Endothelial cell of umbilical vein (primary cell): ENCODE results near the gene SFMBT2. TPM values are rescaled to one million over a fixed set of nuclear protein-coding genes. Genes with fewer than 3 reads are reported as not detected.

Experiments
- BruUV-seq: library from RNA; stranded (reverse); fragments of 400-500 nt; replicated peaks from 2 replicates; lab custom pipeline; 2021; lab: Mats Ljungman, UMichigan
- CTCF ChIA-PET: fragments of 300-600, 350-600 bp; sonication (Branson Sonifier 250); formaldehyde crosslinking; loops from one replicate; lab custom pipeline; 2021; ENCODE audit warnings: antibody characterized with exemption, inconsistent platforms; lab: Charles Lee
- POLR2A ChIA-PET: fragments of 300-600, 350-600 bp; sonication (Branson Sonifier 250); formaldehyde crosslinking; loops from one replicate; lab custom pipeline; 2021; ENCODE audit warnings: antibody characterized with exemption, inconsistent platforms; lab: Charles Lee
- DNase-seq: peaks from one replicate; pipeline ENCODE4 v3.0.0-alpha.2; 2011; ENCODE audit warnings: low read depth, low spot score
- FAIRE-seq: peaks from 2 replicates; lab custom pipeline; 2011; peaks lifted over from hg19 to GRCh38; lab: Jason Lieb, UNC
- H2AFZ ChIP-seq: 2 replicates; pipeline ENCODE4 v1.6.0; 2012; ENCODE audit warnings: low read depth, low read length, control low read depth, inconsistent platforms
- H3K27ac ChIP-seq: 2 replicates; pipeline ENCODE4 v1.5.1; 2011; ENCODE audit warnings: low read depth, mild to moderate bottlenecking, control low read depth, low read length, moderate library complexity; ENCODE audit not compliant: insufficient read depth
- H3K27me3 ChIP-seq, 2 experiments: 2 replicates each; pipeline versions ENCODE4 v1.6.0 to v1.6.1; 2011; ENCODE audit warnings: low read length in 2 of 2, mixed read lengths in 1 of 2; ENCODE audit not compliant: control insufficient read depth in 2 of 2, insufficient read depth in 2 of 2
- H3K36me3 ChIP-seq, 2 experiments: 2 replicates in 1 of 2; 3 replicates in 1 of 2; pipeline ENCODE4 v1.5.1; 2011; ENCODE audit warnings: low read length in 2 of 2, mild to moderate bottlenecking in 1 of 2, moderate library complexity in 1 of 2; ENCODE audit not compliant: control insufficient read depth in 2 of 2, insufficient read depth in 2 of 2; ENCODE audit errors: extremely low read depth in 1 of 2
- H3K4me1 ChIP-seq: 3 replicates; pipeline ENCODE4 v1.5.1; 2011; ENCODE audit warnings: mild to moderate bottlenecking, low read length; ENCODE audit not compliant: control insufficient read depth, insufficient read depth; ENCODE audit errors: extremely low read depth
- H3K4me2 ChIP-seq: 2 replicates; pipeline ENCODE4 v1.6.1; 2011; ENCODE audit warnings: low read length, control low read depth, mixed read lengths; ENCODE audit not compliant: insufficient read depth
- H3K4me3 ChIP-seq, 3 experiments: fragments of 200-600 bp in 1 of 3; sonication (generic), shearing (Covaris generic) in 1 of 3; replicated peaks in 1 of 3; 2 replicates each; pipeline ENCODE4 v1.5.1; 2011 to 2016; ENCODE audit warnings: control low read depth in 3 of 3, low read length in 3 of 3, mild to moderate bottlenecking in 2 of 3, inconsistent platforms in 1 of 3, low read depth in 1 of 3, moderate library complexity in 1 of 3; ENCODE audit not compliant: insufficient read depth in 1 of 3
- H3K79me2 ChIP-seq: 2 replicates; pipeline ENCODE4 v1.6.0; 2012; ENCODE audit warnings: low read length, inconsistent platforms; ENCODE audit not compliant: control insufficient read depth, insufficient read depth
- H3K9ac ChIP-seq: replicated peaks from 2 replicates; pipeline ENCODE3; 2011; ENCODE audit warnings: low read length, control low read depth; ENCODE audit not compliant: insufficient read depth; ENCODE audit errors: extremely low read depth
- H3K9me1 ChIP-seq: replicated peaks from 3 replicates; pipeline ENCODE4 v1.6.0; 2011; ENCODE audit warnings: mild to moderate bottlenecking, low read length; ENCODE audit not compliant: control insufficient read depth, insufficient read depth; ENCODE audit errors: extremely low read depth
- H3K9me3 ChIP-seq: replicated peaks from 2 replicates; pipeline ENCODE4 v1.5.1; 2012; ENCODE audit warnings: low read length, inconsistent platforms; ENCODE audit not compliant: control insufficient read depth, insufficient read depth
- H4K20me1 ChIP-seq: replicated peaks from 2 replicates; pipeline ENCODE3; 2011; ENCODE audit warnings: mild to moderate bottlenecking, low read length; ENCODE audit not compliant: control insufficient read depth, insufficient read depth; ENCODE audit errors: extremely low read depth
- CTCF ChIP-seq, 2 donors: IDR thresholded peaks; 1 replicate in 1 of 2; 2 replicates in 1 of 2; pipeline ENCODE4 v1.5.1; 2011; ENCODE audit warnings: low read length in 2 of 2, mild to moderate bottlenecking in 2 of 2, moderate library complexity in 2 of 2, control low read depth in 1 of 2, inconsistent platforms in 1 of 2, low read depth in 1 of 2; ENCODE audit not compliant: insufficient read depth in 1 of 2; ENCODE audit errors: extremely low read depth in 1 of 2
- FOS ChIP-seq: IDR thresholded peaks from 2 replicates; pipeline ENCODE4 v1.6.1; 2011; ENCODE audit warnings: mild to moderate bottlenecking, low read length, moderate library complexity, borderline replicate concordance; ENCODE audit not compliant: insufficient read depth
- GATA2 ChIP-seq: IDR thresholded peaks from 2 replicates; pipeline ENCODE4 v1.7.0; 2011; ENCODE audit warnings: low read depth, mild to moderate bottlenecking, moderate library complexity, mixed read lengths, low read length; ENCODE audit not compliant: insufficient read length, insufficient read depth
- MAX ChIP-seq: IDR thresholded peaks from 2 replicates; pipeline ENCODE4 v1.6.1; 2011; ENCODE audit not compliant: insufficient read depth, insufficient read length
- MYC ChIP-seq: IDR thresholded peaks from one replicate; pipeline ENCODE4 v1.6.1; 2011; ENCODE audit warnings: mild to moderate bottlenecking, low read depth, low read length
- POLR2A ChIP-seq: IDR thresholded peaks from 2 replicates; pipeline ENCODE4 v1.6.1; 2012; ENCODE audit warnings: low read depth, mild to moderate bottlenecking, control low read depth, low read length
- POLR2AphosphoS5 ChIP-seq: IDR thresholded peaks from 2 replicates; pipeline ENCODE4 v1.6.1; 2012; ENCODE audit warnings: low read depth, mild to moderate bottlenecking, control low read depth, low read length, moderate library complexity; ENCODE audit not compliant: insufficient read depth
- dilution Hi-C: fragments of 300-500 bp; cut with MboI; formaldehyde crosslinking; loops from one replicate; pipeline ENCODE4 v1.15.0; 2019; ENCODE audit warnings: low sequenced_read_pairs; ENCODE audit not compliant: extremely low pct_ligation_motif_present
- intact Hi-C: fragments of 100-400 bp; cut with micrococcal nuclease; formaldehyde crosslinking; loops from one replicate; pipeline ENCODE4 v1.10.0; 2022
- polyA plus RNA-seq, 4 experiments: library from polyadenylated mRNA; depleted of rRNA in 3 of 4; stranded (reverse) in 3 of 4; unstranded in 1 of 4; fragments of >200 nt; gene quantifications; 2 replicates each; pipeline versions ENCODE4 v1.2.1 to v1.2.3, GENCODE V29; 2011 to 2012; ENCODE audit warnings: missing spikeins in 1 of 4
- total RNA-seq: library from RNA; stranded (reverse); gene quantifications from 2 replicates; pipeline ENCODE4 v1.2.3, GENCODE V29; 2021

Gene SFMBT2
- total and polyA plus RNA-seq, 2 donors (not counting 3 experiments of a cell fraction or from before 2014, with no cell fraction given), result 0.14 to 0.64 TPM

GRCh38 chr10:7248585-7249164, 162.2 kb downstream of the SFMBT2 start:
- POLR2A ChIA-PET, result no interaction called here
- H3K27ac ChIP-seq, result no peak overlapping the region
- H3K4me1 ChIP-seq, result no peaks in the 10 kb centered on the region
- no peak overlapping the region for H3K4me3 ChIP-seq
- no peaks in the 10 kb centered on the region for H4K20me1 ChIP-seq
- CTCF ChIA-PET, result no interaction called here
- no TSS peak for BruUV-seq
- H3K27me3 ChIP-seq, result no peaks in the 10 kb centered on the region
- no peaks in the 10 kb centered on the region for H3K9me1 ChIP-seq
- no peak overlapping the region for H3K4me2 ChIP-seq
- intact Hi-C loops (no loop called here), dilution Hi-C loops (no loop called here)
- H3K79me2 ChIP-seq, result no peaks in the 10 kb centered on the region
- H3K9me3 ChIP-seq, result no peaks in the 10 kb centered on the region
- DNase-seq (no peak), FAIRE-seq (no peak)
- no peak overlapping the region for H2AFZ ChIP-seq
- no peaks in the 10 kb centered on the region for H3K36me3 ChIP-seq
- H3K9ac ChIP-seq, result no peak overlapping the region
- TF ChIP-seq POLR2AphosphoS5, result no peak
- no peak for TF ChIP-seq CTCF (IDR thresholded peaks at IDR 0.05; ENCODE audit: extremely low read depth in 1 of 2, insufficient read depth in 1 of 2, low read depth in 1 of 2, low read length in 2 of 2)
- no peak for TF ChIP-seq GATA2
- no peak for TF ChIP-seq POLR2A

- dilution Hi-C loops, result no loop called here
- H3K36me3 ChIP-seq, result no peaks in the 10 kb centered on the region
- DNase-seq (no peak), FAIRE-seq (no peak)
- H3K27me3 ChIP-seq, result no peaks in the 10 kb centered on the region
- H3K4me3 ChIP-seq, result no peak overlapping the region
- H2AFZ ChIP-seq, result no peak overlapping the region
- POLR2A ChIA-PET, result no interaction called here
- CTCF ChIA-PET, result no interaction called here
- no peak overlapping the region for H3K27ac ChIP-seq
- H3K9me3 ChIP-seq, result no peaks in the 10 kb centered on the region
- no peak overlapping the region for H3K4me2 ChIP-seq
- H3K4me1 ChIP-seq, result no peaks in the 10 kb centered on the region
- H4K20me1 ChIP-seq, result no peaks in the 10 kb centered on the region
- H3K9me1 ChIP-seq, result no peaks in the 10 kb centered on the region
- BruUV-seq, result no TSS peak
- H3K79me2 ChIP-seq, result no peaks in the 10 kb centered on the region
- intact Hi-C loops, result no loop called here
- TF ChIP-seq FOS (no peak), MYC (no peak), MAX (no peak), POLR2A (no peak), POLR2AphosphoS5 (no peak)
- H3K9ac ChIP-seq, result no peak overlapping the region
Observed at GRCh38 chr10:7248148-7248547, 162.7 kb downstream of the SFMBT2 start.
